HT-29 (cell line): ENCODE data around the gene CES4A. TPM values are rescaled to one million over a fixed set of nuclear protein-coding genes. Genes with fewer than 3 reads are reported as not detected.
A peak's percentile ranks its signal among the peaks of the same experiment; 100 is the strongest.
"Not testable (repeated sequence)": the region's sequence is repeated elsewhere in the genome, so short reads cannot be mapped to it uniquely, and the experiment has no call there.

Experiments
- DNase-seq: peaks from one replicate; pipeline ENCODE4 v3.0.0-alpha.2; 2015; ENCODE audit warnings: low spot score
- total RNA-seq: library from RNA; depleted of rRNA; stranded (reverse); fragments of >200 nt; shearing (Covaris generic); gene quantifications from 2 replicates; pipeline ENCODE4 v1.2.3, GENCODE V29; 2014

CES4A gene
- total RNA-seq, 1 experiment from 2014 or later, result 5.5 TPM

DNA sequence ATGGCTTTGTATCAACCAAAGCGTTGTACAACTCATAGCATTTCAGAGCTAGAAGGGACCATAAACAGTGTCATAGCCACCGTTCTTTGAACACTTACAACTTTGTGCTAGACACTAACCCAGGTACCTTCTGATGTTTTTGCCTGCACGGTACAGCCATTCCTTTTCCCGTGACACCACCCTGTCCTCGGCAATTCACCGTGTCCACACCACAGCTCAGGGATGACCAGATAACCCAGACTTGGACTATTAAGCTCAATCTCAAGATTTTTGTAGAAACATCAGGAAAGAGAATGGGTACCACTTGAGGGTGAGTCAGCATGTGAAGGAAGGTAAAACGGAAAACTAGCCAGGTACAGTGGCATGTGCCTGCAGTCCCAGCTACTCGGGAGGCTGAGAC, 30.8 kb downstream of the CES4A start:
- DNase-seq, result no peak

DNA sequence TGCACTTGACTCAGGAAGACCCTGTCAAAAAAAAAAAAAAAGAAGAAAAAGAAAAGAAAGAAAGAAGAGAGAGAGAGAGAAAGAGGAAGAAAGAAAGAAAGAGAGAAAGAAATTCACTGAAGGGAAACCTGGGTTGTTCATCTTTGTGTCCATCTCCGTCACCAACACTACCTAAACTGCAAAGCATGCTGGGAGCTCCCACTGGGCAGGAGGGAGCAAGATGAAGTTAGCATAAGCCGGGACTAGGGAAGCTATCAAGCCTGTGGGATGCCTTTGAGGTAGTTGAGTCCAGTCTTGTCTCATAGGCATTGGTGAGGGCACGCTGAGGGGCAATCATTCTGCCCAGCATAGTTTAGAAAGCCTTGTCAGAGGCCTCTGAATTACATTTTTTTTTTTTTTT, 32.9 kb downstream of the CES4A start:
- DNase-seq, result no peak

DNA sequence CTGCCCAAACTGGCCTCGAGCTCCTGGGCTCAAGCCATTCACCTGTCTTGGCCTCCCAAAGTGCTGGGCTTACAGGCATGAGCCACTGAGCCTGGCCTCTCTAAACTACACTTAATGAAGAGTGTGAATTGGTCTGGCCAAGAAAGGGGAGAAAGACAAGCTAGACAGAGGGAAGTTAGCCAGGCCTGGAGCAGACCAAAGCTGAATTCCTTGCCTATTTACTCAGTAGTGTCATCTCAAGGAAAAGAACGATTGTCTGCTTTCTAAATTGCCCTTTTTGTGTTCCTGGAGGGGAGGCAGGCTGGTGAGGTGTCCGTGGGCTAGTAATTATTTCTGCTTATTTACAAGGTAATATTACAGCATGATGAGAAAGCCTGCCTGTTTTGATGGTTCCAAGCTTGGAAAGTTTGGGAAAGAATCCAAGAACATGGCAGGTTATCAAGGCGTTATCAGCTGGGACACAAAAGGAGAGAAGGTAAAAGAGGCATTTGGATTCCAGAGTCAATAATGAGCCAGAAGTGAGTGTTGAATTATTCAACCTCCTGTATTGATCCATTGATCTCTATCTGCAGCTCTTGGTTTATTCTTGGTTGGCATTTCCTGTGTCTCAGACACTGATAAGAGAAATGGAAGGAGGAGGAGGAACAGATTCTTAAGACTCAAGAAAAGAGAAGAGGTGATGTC, 34.3 kb downstream of the CES4A start:
- no peak for DNase-seq

DNA sequence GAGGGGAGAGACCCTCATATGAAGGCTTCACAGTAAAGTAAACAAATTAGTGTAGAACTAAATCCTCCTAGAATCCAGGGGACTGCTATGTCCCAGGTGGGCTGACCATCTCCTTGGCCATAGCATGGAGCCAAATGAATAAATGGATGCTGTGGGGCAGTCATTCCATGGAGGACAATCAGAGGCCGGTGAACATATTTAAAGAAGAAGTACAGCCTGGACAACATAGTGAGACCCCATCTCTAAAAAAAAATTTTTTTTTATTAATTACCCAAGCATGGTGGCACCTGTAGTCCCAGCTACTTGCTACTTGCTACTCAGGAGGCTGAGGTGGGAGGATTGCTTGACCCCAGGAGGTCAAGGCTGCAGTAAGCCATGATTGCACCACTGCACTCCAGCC, 35.3 kb downstream of the CES4A start:
- no peak for DNase-seq

DNA sequence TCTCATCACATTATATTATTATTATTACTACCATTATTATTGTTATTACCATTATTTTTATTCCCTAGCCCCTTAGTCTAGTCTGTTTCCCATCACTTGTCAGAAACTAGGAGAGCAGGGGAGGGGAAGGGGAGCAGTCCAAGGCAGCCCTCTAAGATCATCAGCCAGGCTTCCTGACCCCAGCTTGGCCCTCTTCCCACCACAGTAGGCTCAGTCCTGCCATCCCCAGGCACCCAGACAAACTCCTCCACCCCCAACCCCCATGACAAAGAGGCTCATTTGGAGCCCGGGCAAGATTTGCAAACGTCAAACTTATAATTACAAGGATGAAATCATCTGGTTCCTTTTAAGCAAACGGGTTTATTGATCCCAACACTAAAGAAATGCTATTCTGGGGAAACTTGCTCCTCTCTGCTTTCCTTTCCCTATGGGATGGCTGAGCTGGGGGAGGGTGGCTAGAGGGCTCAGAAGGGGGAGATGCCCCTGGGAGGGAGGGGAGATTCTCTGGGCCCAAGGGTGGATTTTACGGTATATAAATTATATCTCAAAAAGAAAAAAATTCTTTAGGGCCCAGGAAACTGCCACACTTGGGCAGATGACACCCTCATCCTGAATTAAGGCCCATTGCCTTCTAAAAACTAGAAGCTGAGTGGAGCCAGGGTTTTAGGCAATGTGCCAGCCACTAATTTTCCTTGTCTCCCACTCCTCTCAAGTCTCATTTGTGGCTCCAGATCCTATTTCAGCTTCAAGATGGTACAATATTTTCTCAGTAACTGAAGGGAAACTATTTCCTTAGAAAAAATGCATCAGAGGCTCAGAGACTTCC, 36.2 kb downstream of the CES4A start:
- no peak for DNase-seq

DNA sequence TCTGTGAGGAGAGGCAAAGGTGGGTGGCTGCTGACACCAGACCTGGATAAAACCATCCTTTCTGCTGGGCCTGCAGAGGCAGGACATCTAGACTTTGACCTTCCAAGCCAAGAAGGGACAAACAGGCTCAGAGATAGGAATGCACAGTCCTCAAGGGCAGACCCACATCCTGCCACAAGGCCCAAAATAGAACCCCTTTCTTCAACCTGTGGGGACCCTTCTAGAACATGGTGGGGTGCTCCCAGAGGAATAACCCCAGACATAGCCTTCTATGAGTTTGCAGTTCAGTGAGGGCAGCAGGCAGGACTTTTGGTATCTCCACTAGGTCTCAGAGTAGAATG, 36.8 kb downstream of the CES4A start:
- no peak for DNase-seq

DNA sequence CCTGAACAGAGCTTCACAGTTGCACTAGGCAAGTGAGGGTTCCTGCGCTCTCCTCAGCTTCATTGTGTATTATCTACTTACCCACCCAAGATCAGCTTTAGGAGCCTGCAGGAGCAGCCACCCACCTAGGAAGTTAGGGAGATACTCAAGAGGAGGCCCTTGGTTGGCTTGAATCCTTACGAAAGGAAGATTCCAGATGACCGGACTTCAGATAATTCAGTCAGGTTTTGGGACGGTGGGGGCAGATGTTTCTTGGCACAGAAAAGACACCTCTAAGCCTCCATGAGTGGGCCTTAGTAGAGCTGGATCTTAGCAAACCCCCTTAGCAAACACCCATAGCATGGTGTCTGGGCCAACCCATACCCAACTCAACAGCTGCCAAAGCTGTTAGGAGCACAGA, 38.2 kb downstream of the CES4A start:
- no peak for DNase-seq

DNA sequence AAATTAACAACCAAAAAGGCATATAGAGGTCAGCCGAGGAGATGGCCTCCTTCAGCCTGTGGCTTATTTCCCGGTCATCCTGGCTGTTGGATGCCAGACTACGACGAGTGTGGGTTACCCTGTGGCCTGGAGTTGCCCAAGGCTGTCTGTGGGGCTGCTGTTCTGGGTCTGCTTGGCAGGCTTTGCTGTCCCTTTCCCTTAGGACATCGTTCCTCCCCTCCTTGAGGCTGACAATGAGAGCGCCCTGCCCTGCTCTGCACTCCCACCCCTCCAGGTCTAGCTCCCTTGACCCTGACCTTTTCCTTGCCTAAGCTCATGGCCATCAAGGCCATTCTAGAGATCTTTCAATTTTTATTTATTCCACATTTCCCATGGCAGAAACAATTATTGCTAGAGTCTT, 38.7 kb downstream of the CES4A start:
- DNase-seq, result no peak

DNA sequence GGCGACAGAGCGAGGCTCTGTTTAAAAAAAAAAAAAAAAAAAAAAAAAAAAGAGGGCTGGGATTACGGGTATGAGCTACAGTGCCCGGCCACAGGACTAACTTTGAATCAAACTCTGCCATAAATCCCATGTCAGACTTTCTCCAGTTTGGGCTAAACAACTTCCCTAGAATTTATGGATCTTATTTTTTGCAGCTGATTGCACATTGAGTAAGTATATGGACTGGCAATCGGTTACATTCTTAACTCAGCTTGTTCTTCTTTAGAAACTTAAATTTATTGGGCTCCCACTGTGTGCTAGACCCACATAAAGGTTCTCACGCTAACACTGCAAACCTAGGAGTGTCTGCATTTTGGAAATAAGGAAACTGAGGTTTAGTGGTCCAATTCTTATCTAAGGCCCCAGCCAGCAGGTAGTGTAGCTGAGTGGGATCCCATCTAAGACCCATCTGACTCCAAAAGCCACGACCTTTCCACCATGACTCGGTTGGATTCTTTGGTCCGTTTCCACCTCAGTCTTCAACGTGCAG, 39.8 kb downstream of the CES4A start:
- DNase-seq, result peak; percentile 15

DNA sequence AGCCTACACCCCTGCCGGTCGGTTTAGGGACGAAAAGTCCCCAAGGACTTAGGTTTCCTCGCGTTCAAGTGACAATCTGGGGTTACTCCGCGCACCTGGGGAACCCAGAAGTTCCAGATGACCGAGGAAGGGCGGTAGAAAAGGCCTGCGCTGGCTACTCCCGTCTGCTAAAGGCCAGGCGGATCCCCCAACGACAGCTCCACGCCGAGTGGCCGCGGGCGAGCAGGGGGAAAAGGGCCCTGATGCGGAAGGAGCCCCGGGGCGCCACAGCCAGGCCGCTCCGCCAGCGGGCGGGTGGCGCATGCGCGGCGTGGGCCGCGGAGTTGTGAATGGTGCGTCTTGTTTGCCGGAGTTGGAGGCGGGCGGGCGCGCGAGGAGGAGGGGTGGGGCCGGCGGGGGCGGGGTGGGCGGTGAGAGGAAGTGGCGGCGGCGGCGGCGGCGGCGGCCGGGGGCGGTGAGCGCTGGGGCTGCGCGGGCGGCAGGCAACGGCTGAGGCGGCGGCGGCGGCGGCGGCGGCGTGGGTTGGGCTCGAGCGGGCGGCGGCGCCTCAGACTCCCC, 40.4 kb downstream of the CES4A start, which contains the start of gene CBFB:
CBFB (plus strand) TSS at position 454 of the 558 bp plus-strand sequence. CDS start 259 bp downstream, outside the sequence.
- peak; percentile 95 for DNase-seq

DNA sequence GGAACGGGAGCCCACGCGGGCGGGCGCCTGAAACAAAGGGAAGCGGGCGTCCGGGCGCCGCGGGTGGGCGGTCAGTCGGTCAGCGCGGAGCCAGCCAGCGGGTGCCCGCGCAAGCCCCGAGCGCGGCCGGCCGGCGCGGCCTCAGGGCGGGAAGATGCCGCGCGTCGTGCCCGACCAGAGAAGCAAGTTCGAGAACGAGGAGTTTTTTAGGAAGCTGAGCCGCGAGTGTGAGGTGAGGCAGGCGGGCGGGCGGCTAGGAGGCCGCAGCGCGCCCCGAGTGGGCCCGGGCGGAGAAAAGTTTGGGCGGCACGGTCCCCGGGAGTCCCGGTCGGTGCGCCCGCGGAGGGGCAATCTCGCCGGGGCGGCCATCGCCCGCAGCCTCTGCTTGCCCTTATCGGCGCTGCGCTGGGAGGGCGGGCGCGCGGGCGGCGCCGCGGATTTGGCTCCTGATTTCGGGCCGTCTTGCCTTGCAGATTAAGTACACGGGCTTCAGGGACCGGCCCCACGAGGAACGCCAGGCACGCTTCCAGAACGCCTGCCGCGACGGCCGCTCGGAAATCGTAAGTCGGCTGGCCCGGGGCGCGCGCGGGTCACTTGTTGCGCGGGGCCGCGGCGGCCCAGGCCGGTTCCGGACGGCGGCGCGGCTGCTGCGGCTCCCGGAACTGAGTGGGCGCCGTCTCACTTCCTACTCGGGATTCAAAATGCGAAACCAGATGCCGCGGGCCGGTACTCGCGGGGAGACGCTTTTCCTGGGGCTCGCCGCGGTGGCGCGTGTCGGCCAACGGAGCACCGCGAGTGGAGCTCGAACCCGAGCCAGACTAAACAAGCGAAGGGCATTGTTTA, 41.1 kb downstream of the CES4A start:
- DNase-seq, result peak; percentile 51

DNA sequence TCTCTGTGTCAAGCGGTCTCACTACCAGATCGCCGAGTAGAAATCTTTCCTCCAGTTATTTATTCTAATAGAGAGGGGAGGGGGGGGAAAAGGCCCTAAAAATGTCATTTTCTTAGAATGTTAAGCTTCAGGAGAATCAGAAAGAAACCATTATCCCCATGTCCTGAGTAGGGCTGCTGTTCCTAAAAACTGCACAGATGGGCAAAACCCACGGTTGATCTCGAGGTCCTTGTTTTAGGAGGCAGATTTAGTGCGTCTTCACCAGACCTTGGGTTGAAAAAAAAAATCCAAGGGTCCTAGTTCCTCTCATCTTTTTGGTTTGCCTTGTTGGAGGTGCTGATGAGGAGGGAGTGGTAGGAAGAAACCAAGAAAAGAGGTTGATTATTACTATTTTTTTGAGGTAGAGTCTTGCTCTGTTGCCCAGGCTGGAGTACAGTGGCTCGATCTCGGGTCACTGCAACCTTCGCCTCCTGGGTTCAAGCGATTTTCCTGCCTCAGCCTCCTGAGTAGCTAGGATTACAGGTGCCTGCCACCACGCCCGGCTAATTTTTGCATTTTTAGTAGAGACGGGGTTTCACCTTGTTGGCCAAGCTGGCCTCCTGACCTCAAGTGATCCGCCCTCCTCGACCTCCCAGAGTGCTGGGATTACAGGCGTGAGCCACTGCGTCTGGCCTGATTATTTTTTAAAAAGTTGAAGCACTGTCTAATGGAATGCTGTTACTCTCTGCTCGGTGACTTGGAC, 42.0 kb downstream of the CES4A start:
- DNase-seq, result peak; percentile 33

DNA sequence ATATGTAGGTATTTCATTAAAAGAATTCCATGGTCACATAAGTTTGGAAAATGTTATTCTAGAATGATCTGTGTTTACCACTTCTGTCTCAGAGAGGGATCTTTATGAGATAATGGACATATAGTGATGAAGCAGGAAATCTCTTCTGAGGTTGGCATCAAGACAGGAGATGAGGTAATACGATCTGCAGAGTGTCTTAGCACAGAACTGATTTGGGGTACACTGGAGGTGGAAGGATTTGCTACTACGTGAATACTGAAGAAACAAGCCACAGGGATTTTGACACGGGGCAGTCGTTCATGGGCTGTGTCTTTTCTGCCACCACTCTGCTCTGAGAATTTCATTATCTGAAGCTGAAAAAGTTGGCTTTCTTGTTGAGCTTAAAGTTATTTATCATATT, 46.1 kb downstream of the CES4A start:
- DNase-seq, result no peak

DNA sequence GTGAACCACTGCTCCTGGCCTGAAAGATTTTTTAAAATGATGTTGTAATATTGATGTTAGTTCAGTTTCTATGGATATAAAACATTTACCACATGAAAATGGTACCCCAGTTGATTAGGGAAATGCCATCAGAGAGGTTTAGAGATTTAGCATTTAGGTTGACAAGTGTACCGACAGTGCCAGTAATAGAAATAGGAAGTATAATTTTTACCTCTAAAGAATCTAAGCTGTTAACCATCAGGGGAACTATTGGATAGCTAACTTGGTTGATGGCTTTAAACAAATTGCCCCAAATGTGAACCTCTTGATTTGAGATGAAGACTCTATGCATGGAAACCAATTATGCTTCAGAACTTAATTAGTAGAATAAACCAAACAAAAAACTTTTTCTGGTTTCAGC, 47.0 kb downstream of the CES4A start:
- DNase-seq, result no peak

DNA sequence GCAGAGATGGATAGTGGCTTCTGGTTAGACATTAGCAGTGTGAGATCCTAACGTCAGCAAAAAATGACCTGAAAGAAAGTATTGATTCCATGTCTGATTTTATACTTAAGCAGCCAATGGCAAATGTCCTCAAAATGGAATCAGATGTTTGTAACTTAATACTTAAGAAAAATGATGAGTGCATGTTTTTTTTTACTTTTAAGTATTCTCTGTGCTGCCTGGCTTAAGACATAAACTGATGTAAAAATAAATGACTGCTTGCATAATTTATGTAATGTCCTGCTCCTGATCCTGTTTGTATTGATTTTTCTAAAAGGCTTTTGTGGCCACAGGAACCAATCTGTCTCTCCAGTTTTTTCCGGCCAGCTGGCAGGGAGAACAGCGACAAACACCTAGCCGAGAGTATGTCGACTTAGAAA, 47.9 kb downstream of the CES4A start:
- DNase-seq, result no peak

DNA sequence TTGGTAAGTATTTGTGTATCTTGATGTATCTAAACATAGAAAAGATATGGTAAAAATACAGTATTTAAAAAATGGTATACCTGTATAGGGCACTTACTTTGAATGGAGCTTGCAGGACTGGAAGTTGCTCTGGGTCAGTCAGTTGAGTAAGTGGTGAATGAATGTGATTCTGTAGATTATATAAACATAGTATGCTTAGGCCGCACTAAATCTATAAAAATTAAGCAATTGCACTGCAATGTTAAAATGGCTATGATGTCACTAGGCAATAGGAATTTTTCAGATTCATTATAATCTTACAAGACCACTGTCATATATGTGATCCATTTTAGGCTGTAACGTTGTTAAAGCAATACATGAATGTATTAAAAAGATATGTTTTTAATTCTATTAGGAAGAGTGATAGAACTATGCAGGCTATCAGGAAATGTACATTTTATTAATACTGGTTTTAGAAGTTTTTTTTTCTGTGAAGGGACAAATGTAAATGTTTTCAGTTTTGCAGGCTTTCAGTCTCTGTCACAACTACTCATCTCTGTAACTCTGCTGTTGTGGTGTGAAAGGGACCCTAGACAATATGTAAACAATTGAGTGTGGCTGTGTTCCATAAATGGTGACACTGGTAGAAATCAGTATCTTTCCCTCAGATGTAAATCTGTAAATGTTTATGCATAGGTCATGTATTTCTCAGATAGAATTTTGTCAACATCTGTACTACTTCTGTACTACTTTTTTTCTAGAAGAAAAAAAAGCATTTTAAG, 51.1 kb downstream of the CES4A start:
- no peak for DNase-seq

DNA sequence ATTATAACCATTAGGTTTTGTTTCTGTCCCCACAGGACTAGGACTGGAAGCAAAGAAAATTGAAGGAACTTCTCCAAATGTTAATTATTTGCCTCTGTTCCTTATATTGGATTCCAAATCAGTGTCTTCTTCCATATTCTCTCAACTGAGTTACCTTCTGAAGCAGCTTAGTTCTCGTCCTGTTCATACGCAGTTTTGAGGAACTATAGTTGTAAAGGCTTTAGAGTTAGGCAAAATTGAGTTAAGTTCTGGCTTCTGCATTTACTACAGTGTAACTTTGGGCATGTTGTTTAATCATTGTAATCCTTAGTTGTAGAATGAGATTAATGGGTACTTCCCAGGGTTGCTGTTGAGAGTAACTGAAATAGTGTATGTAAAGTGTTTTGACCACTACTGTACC, 51.8 kb downstream of the CES4A start:
- no peak for DNase-seq

DNA sequence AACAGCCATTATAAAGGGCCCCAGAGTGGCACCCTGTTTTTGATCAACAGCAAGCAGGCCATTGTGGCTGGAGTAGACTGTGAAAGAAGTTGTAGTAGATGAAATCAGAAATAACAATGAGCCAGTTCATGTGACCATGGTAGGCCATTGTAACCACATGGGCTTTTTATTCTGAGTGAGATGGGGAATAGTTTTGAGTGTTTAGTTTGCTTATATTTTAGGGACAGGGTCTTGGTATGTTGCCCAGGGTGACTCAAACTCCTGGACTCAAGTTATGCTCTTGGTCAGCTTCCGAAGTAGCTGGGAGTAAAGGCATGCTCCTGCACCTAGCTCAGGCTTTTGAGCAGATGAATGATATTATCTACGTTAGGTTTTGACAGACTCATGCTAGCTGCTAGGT, 52.5 kb downstream of the CES4A start:
- DNase-seq, result no peak

DNA sequence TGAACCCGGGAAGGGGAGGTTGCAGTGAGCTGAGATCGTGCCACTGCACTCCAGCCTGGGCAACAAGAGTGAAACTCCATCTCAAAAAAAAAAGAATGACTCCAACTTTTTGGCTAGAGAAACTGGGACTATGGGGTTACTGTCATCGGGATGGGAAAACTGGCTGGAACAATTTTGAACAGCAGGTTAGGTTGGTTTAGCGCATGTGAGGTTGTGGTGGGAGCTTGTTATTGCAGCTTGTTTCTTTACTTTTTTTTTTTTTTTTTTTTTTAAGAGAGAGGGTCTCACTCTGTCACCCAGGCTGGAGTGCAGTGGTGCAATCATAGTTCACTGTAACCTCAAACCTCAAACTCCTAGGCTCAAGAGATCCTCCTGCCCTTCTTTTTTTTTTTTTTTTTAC, 53.1 kb downstream of the CES4A start:
- not testable (repeated sequence) for DNase-seq

DNA sequence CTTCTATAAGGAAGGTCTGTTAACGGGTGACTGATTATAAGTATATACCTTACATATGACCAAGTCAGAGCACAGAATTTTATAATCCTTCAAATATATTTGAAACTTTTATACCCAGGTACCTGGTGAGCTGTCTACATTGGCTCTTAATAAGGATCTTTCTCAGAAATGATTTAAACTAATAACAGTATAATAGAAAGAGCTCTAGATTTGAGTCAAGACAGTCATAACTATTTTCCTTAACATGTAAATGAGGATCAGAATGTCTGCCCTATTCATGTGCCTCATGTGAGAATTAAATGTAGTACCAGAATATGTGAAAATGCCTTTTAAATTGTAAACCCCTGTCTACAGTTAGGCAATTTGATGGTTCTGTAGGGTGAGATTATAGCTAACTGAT, 55.0 kb downstream of the CES4A start:
- DNase-seq, result no peak
